HepG2 (cell line): Measurements from ENCODE around the gene VSNL1. TPM values are rescaled to one million over a fixed set of nuclear protein-coding genes. Genes with fewer than 3 reads are reported as not detected.
A peak's percentile ranks its signal among the peaks of the same experiment; 100 is the strongest.

Source experiments
- CREB1 ChIP-seq, 2 experiments: fragments of 450-650 bp in 1 of 2; IDR thresholded peaks; 2 replicates each; pipeline ENCODE4 v1.6.1; 2016 to 2017; ENCODE audit warnings: control low read depth in 1 of 2, mild to moderate bottlenecking in 1 of 2, missing compliant biosample characterization in 1 of 2, missing genetic modification characterization in 1 of 2
- DR1 ChIP-seq: sonication (generic); formaldehyde crosslinking; IDR thresholded peaks from 2 replicates; pipeline ENCODE4 v1.8.0; 2021; ENCODE audit warnings: mild to moderate bottlenecking, missing genetic modification reagents, inconsistent platforms
- HNF1B ChIP-seq: sonication (generic); formaldehyde crosslinking; IDR thresholded peaks from 2 replicates; pipeline ENCODE4 v1.5.1; 2020; ENCODE audit warnings: mild to moderate bottlenecking, moderate library complexity, missing genetic modification reagents
- HOXA3 ChIP-seq: sonication (generic); formaldehyde crosslinking; IDR thresholded peaks from 2 replicates; pipeline ENCODE4 v1.5.0; 2020; ENCODE audit warnings: missing genetic modification reagents
- IRF9 ChIP-seq: sonication (generic); formaldehyde crosslinking; IDR thresholded peaks from 2 replicates; pipeline ENCODE4 v1.8.0; 2022; ENCODE audit warnings: missing genetic modification reagents, mild to moderate bottlenecking, borderline replicate concordance
- MBNL3 ChIP-seq: fragments of 250-450 bp; sonication (Bioruptor Pico); conservative IDR thresholded peaks from 2 replicates; pipeline ENCODE4 v1.8.0; 2022; ENCODE audit warnings: mild to moderate bottlenecking, inconsistent platforms
- NR2F1 ChIP-seq, 2 experiments: fragments of 450-650 bp in 1 of 2; formaldehyde crosslinking in 1 of 2; IDR thresholded peaks; 2 replicates each; pipeline versions ENCODE4 v1.5.0 to v1.6.1; 2016 to 2020; ENCODE audit warnings: mild to moderate bottlenecking in 1 of 2, missing compliant biosample characterization in 1 of 2, missing genetic modification reagents in 1 of 2, moderate library complexity in 1 of 2
- NR2F6 ChIP-seq, 2 experiments: IDR thresholded peaks; 2 replicates each; pipeline ENCODE4 v1.6.1; 2016; ENCODE audit warnings: antibody characterized with exemption in 1 of 2, mild to moderate bottlenecking in 1 of 2
- SNAPC2 ChIP-seq: sonication (generic); formaldehyde crosslinking; IDR thresholded peaks from 2 replicates; pipeline ENCODE4 v1.8.1; 2022; ENCODE audit warnings: mild to moderate bottlenecking, missing genetic modification reagents
- SP5 ChIP-seq: IDR thresholded peaks from 2 replicates; pipeline ENCODE4 v1.6.1; 2016; ENCODE audit warnings: low read depth, borderline replicate concordance
- STAG1 ChIP-seq: sonication (generic); formaldehyde crosslinking; IDR thresholded peaks from 2 replicates; pipeline ENCODE4 v1.4.0; 2020; ENCODE audit warnings: missing genetic modification reagents
- TEF ChIP-seq: sonication (generic); formaldehyde crosslinking; IDR thresholded peaks from 2 replicates; pipeline ENCODE4 v1.5.0; 2020; ENCODE audit warnings: missing genetic modification reagents
- ZBTB43 ChIP-seq: sonication (generic); formaldehyde crosslinking; conservative IDR thresholded peaks from 2 replicates; pipeline ENCODE4 v1.4.0; 2020; ENCODE audit warnings: missing genetic modification reagents
- ZBTB8A ChIP-seq: sonication (generic); formaldehyde crosslinking; IDR thresholded peaks from 2 replicates; pipeline ENCODE4 v1.4.0; 2020; ENCODE audit warnings: mild to moderate bottlenecking, low read depth, missing genetic modification reagents, borderline replicate concordance
- ZFP36 ChIP-seq: fragments of 150-350 bp; IDR thresholded peaks from 2 replicates; pipeline ENCODE4 v1.6.1; 2018; ENCODE audit warnings: borderline replicate concordance, low read length, low read depth; ENCODE audit not compliant: partially characterized antibody
- ZFP41 ChIP-seq: sonication (generic); formaldehyde crosslinking; IDR thresholded peaks from 2 replicates; pipeline ENCODE4 v1.4.0; 2020; ENCODE audit warnings: mild to moderate bottlenecking, missing genetic modification reagents, borderline replicate concordance
- ZFP90 ChIP-seq: sonication (generic); formaldehyde crosslinking; IDR thresholded peaks from 2 replicates; pipeline ENCODE4 v1.8.0; 2022; ENCODE audit warnings: missing genetic modification reagents, mild to moderate bottlenecking, inconsistent platforms, borderline replicate concordance
- ZNF704 ChIP-seq: sonication (generic); formaldehyde crosslinking; IDR thresholded peaks from 2 replicates; pipeline ENCODE4 v1.8.1; 2023; ENCODE audit warnings: mild to moderate bottlenecking, inconsistent platforms, moderate library complexity, missing genetic modification reagents, borderline replicate concordance
- ZNF761 ChIP-seq: sonication (generic); formaldehyde crosslinking; conservative IDR thresholded peaks from 2 replicates; pipeline ENCODE4 v1.4.0; 2020; ENCODE audit warnings: mild to moderate bottlenecking, missing genetic modification reagents
- ZSCAN20 ChIP-seq: sonication (generic); formaldehyde crosslinking; IDR thresholded peaks from 2 replicates; pipeline ENCODE4 v1.4.0; 2020; ENCODE audit warnings: missing genetic modification reagents, mild to moderate bottlenecking, borderline replicate concordance
- polyA plus RNA-seq, 8 experiments: library from polyadenylated mRNA; depleted of rRNA in 3 of 8; stranded (reverse) in 7 of 8; unstranded in 1 of 8; fragments of >200 nt; fragmentation: Illumina TruSeq in 4 of 8; extraction: Trizol in 4 of 8; gene quantifications; 2 replicates each; pipeline versions ENCODE4 v1.2.1 to v1.2.3, GENCODE V29; 2011 to 2016; ENCODE audit warnings: low read depth in 4 of 8, missing spikeins in 1 of 8, mixed read lengths in 1 of 8; ENCODE audit not compliant: insufficient read depth in 1 of 8
- total RNA-seq, 5 experiments: library from RNA; depleted of rRNA; stranded (reverse); fragments of >200 nt; fragmentation: Illumina TruSeq; extraction: Trizol; gene quantifications; 2 replicates each; pipeline ENCODE4 v1.2.3, GENCODE V29; 2016; ENCODE audit warnings: low read depth in 1 of 5
- TF ChIP-seq, protein P1 (sequence below): sonication (generic); formaldehyde crosslinking; conservative IDR thresholded peaks from 2 replicates; pipeline ENCODE4 v1.4.0; 2020; ENCODE audit warnings: missing genetic modification reagents

The VSNL1 gene
- total and polyA plus RNA-seq, 2 of the 13 experiments (the other 11 are each of a cell fraction or from before 2014, with no cell fraction given): 63.2 to 95.9 TPM

GRCh38 chr2:17578466-17578928 lies 38.0 kb downstream of the VSNL1 start (continued):
- TF ChIP-seq ZNF704 (CRISPR knock-in tag) (peak; percentile 64; the same call in 1 of the 2 replicates), HNF1B (CRISPR knock-in tag) (peak; percentile 59; the same call in 1 of the 2 replicates), SP5 (CRISPR knock-in tag) (peak; percentile 65), HOXA3 (CRISPR knock-in tag) (no peak), MBNL3 (no peak), CREB1 (IDR thresholded peaks at IDR 0.05) (no peak), CREB1 (CRISPR knock-in tag; IDR thresholded peaks at IDR 0.05) (peak; percentile 55; the same call in 1 of the 2 replicates), IRF9 (CRISPR knock-in tag) (no peak), ZFP90 (CRISPR knock-in tag) (no peak), STAG1 (CRISPR knock-in tag) (no peak), ZBTB8A (no peak), SNAPC2 (CRISPR knock-in tag) (peak; percentile 25; the same call in 1 of the 2 replicates), NR2F6 (IDR thresholded peaks at IDR 0.05) (peak; percentile 95), NR2F6 (CRISPR knock-in tag; IDR thresholded peaks at IDR 0.05) (peak; percentile 98), TEF (CRISPR knock-in tag) (no peak), NR2F1 (CRISPR knock-in tag; IDR thresholded peaks at IDR 0.05) (peak; percentile 71 to 89; a peak in 3 of 4 replicates), ZFP36 (no peak), ZSCAN20 (CRISPR knock-in tag) (no peak), ZFP41 (no peak), ZNF761 (CRISPR knock-in tag) (no peak), ZBTB43 (CRISPR knock-in tag) (0 out of 2 replicates have a peak, but pooled peaks have one; percentile 61), DR1 (CRISPR knock-in tag) (no peak; the same call in 1 of the 2 replicates)
- TF ChIP-seq, protein P1, sequence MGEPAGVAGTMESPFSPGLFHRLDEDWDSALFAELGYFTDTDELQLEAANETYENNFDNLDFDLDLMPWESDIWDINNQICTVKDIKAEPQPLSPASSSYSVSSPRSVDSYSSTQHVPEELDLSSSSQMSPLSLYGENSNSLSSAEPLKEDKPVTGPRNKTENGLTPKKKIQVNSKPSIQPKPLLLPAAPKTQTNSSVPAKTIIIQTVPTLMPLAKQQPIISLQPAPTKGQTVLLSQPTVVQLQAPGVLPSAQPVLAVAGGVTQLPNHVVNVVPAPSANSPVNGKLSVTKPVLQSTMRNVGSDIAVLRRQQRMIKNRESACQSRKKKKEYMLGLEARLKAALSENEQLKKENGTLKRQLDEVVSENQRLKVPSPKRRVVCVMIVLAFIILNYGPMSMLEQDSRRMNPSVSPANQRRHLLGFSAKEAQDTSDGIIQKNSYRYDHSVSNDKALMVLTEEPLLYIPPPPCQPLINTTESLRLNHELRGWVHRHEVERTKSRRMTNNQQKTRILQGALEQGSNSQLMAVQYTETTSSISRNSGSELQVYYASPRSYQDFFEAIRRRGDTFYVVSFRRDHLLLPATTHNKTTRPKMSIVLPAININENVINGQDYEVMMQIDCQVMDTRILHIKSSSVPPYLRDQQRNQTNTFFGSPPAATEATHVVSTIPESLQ (CRISPR knock-in tag): no peak
